NCI-H345 treated with DMSO at 0.1 percent for 48 hours (cell line): Measurements from ENCODE around the gene RGPD5.
"Not testable (repeated sequence)": the region's sequence is repeated elsewhere in the genome, so short reads cannot be mapped to it uniquely, and the experiment has no call there.

ENCODE experiments used
- DNase-seq: peaks from one replicate; lab custom pipeline; 2025; ENCODE audit not compliant: unreplicated experiment; lab: John Stamatoyannopoulos, UW

The RGPD5 gene

DNA sequence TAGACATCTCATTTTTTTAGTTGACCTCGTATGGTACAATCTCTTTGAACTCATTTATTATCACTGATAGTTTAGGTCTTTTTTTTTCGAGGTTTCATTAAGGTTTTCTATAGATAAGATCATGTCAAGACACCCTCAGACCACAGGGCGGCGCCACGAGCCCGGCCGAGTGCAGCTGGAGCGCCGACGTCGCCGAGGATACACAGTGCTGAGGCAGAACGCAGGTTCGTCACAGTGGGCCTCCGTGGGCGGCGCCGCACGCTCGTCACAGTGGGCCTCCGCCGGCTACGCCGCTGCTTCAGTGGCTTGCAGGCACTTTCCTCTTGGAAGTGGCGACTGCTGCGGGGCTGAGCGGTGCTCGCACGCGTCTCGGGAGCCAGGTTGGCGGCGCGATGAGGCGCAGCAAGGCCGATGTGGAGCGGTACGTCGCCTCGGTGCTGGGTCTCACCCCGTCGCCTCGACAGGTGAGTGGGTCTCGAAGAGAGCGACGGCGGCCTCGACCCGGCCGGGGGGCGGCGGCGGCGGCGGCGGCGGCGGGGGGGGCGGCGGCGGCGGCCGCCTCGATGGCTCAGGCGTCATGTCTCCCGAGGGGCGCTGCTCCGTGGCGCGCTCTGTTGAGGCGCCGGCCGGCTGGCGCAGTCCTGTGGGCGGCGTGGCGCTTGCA is at the start of gene RGPD5:
Gene RGPD5, plus strand, starts transcription at position 232 of the 664 bp plus-strand sequence. Its CDS starts 161 bp downstream, at position 393.
- DNase-seq, result not testable (repeated sequence)

DNA sequence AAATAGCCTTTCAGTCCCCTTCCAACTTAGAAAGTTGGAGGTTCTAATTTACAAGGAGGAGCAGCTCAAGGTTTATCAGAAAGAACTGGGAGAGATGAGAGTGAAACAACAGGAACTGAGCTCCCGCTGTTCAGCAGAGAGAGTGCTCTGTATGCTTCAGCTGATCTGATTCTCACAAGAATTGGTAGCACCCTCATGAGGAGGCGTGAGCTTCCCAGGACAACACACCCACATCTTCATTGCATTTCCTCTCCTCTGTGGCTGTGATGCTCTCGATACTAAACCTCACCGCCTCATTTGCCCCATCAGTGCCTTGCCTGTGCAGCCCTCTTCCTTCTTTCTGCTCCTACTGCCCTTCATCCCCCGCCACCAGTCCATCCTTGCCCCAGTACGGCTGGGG is 42.5 kb upstream of the RGPD5 start:
- not testable (repeated sequence) for DNase-seq

DNA sequence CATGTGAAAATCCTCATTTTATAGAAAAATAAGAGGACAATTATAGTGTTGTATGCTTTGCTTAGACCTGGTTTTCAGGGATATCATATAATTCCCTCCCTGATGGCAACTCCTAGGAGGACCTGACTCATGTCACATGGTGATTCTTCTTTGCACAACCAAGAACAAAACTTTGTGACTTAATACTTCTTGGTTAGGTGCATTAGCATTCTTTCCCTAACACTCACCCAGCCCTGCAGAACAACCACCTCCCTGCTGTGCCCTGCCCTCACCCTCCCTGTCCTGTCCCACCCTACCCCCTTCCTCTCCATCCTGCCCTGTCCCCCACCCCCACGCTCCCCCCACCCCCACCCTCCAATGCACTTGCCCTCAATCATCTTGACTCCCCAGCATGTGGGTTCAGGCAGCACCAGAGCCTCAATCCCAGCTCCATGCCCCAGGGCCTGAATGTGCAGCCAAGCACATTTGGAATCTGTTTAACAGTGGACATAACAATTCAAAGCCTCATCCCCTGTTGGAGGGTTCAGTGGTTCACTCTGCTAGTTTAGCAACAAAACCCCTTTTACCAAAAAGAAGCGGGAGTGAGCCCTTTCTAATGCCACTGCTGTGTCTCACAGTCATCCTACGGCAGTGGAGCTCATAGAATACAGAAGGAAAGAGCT is 36.8 kb upstream of the RGPD5 start:
- DNase-seq, result not testable (repeated sequence)

DNA sequence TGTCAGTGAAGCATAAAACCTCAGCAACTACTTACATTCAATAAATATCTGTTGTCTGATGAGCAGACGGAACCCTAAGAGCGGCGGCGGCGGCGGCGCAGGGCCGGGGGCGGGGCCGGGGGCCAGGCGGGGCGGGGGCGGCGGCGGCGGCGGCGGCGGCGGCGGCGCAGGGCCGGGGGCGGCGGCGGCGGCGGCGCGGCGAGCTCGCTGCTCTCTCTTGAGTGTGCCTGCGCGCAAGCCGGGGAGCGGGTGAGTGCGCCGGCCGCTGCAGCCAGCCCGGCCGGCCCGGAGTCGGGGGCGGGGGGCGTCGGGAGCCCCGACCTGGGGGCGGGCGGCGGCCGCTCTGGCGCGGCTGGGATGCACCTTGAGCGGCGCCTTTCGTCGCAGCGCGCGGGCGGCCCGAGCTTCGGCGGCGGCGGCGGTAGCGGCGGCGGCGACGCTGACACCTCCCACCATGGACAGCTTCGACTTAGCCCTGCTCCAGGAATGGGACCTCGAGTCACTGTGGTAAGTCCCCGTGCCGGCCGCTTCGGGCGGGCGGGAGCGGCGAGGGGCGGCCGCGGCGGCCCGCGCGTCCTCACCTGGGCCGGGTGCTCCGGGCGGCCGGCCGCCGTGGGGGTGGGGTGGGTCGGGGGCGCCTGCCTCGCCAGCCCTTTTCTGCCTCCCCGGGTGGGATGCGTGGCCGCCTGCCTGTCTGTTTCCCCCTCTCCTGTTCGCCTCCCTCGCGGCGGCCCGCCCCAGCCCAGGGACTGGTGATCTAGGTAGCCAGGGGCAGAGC is 33.7 kb upstream of the RGPD5 start:
- not testable (repeated sequence) for DNase-seq

DNA sequence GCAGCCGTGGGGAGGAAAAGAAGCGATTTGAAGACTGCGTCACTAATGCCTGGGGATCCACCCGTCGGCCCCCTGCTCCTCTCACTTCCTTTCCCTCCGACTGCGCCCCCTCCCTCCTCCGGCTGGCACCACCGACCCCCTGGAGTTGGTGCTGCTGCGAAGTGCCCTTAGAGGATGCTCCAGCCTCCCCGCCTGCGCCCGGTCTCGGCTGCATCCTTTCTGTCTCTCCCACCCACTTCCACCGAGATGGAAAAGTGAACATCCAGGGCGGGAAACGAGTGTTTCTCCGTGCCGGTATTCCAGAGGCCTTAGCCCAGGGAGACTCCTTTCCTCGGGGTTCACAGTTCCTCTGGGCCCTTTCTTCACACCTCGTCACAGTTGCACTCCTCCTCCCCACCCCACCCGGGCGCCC is 33.1 kb upstream of the RGPD5 start:
- DNase-seq, result not testable (repeated sequence)

DNA sequence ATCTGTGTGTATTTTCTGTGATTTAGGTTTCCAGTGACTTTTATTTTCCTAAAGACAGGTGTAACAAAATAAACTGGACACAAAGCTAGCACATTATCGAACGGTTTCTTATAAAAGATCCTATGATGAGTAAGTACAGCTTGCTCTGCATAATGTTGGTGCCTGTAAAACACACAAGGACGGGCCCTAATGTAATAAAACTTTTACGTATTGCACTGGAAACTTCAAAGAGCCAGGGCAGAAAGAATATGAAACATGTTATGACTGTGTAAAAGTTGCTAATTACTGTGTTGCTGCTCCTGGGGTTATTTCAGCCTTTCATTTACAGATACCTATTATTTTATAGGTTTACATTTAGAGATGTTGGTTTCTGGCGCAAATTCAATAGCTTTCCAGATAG is 32.1 kb upstream of the RGPD5 start:
- not testable (repeated sequence) for DNase-seq

DNA sequence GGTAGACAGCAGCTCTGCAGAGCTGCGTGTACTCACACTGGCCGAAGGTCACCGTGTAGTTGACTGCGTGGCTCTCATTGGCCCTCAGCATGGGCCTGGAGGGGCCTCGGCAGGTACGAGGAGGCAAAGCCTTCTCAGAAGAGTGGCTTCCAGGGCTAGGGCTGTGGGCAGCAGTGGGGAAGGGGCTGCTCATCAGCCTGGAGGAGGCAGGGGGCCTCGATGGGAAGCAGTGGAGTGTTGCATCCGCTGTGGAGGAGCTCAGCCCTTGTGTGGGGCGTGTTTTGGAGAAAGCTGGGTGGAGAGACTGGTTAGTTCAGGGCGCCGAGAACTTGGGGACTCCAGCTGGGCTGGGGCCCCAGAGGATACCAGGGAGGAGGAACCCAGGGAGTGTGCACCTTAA is 28.0 kb upstream of the RGPD5 start:
- DNase-seq, result not testable (repeated sequence)

DNA sequence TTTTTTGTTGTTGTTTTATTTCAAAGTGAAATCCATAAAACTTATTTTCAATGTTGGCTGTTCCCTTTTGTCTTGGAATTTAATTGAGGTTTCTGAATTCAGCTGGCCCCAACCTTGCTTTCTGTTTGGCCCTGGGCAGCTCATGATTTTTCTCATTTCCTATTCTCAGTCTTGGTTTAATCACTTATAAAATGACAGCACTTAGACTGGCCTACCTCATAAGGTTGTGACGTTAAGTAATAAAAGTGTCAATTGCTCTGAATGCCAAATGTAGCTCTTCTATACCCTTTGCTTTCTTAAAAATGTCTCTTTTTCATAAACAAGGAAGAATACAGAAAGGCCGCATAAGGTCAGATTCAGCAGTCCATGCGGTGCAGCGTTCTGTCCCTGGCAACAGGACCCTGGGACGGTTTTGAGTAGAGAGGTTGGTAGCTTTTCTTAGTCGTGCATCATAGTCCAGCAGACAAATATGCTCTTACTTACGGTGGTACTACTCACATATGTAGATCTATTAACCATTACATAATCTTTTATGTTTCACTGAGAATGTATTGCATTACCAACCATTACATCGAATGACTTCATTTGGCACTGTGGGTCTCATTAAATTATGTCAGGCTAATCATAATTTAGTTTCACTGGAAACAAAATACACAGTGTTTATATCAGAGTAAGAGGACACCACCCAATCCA is 27.1 kb upstream of the RGPD5 start:
- DNase-seq, result not testable (repeated sequence)

DNA sequence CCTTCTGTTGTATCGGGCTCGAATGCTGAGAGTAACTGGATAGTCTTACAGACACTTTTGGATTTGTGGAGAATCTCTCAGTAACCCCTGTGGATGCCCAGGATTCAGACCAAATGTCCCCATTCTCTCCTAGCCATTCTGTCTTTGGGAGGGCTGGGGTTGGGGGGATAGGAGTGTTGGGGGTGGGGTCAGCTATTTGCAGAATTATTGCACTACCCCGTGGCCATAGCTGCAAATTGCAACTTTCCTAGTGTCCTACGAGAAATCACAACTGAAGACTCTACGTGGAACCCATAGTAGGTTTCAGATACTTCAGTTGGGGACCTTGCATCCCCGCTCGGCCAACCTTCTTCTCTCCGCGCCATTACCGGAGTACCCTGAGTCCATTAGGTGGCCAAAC is 25.2 kb upstream of the RGPD5 start:
- DNase-seq, result not testable (repeated sequence)

DNA sequence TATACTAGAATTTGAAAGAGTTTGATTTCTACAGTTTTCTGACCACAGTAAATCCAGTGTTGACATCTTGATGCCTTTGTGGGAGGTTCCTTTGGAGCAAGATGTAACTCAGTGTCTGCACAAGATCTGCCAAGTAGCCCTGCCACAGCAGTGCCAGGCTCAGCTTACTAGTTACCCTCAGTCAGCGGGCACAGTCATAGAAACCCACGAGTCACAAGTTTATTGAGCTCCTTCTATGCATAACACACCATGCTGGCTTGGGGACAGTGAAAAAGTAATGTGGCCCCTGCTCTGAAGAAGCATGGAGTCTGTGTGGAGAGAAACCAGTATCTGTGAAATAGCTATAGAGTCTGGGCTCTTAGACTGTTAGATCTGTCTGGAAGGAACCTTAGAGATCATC is 15.0 kb upstream of the RGPD5 start:
- not testable (repeated sequence) for DNase-seq

DNA sequence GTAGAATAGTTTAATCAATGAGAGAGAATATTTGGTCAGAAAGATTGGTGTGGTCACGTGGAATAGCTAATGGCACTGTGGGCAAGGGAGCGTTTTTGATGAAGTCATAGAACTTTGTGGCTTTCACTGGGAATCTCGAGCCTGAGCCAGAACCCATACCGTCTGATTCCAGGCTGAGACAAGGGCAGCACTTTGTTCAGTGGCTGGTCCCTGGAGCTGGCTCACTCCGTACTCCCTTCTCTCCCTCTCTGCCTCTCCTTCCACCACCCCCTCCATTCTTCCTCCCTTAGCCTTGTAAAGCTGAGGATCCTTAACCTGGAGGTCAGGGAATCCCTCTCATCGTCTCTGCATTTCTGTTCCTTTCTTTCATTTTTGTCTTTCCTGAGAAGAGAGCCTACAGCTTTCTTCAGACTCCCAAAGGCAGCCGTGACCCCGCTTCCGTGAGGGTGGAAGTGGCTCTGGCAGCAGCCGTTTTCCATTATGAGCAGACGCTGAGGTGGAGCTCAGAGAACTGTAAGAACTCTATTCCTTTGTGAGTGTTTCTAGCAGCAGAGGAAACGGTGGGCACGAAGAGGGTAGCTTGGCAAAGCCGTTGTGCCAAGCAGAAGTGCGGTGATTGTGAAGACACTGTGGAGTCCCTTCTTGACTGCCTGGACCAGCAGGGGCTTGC is 12.8 kb upstream of the RGPD5 start:
- DNase-seq, result not testable (repeated sequence)

DNA sequence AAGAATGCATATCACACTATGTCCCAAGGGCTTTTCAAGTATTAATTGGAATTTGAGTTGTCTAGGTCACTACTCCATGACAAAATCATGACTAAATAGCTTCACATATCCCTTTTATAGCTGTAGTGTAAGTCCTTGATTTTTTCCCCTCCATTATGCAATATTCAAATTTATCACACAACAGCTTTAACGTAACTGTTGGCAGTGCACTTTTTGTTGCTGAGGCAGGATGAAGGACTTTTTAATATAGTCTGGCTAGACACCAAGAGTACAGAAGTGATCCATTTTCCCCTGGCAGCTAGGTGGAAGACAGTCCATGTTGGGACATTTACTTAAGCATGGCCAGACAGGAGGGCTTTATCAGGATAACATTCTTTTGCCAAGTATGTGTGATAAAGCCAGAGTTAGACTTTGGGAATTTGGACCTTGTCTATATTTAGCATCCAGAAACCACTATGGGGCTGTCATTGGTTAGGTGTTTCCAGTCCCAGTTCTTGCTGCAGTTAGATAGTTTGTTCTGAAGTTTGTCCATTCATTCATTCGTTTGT is 11.6 kb upstream of the RGPD5 start:
- not testable (repeated sequence) for DNase-seq

DNA sequence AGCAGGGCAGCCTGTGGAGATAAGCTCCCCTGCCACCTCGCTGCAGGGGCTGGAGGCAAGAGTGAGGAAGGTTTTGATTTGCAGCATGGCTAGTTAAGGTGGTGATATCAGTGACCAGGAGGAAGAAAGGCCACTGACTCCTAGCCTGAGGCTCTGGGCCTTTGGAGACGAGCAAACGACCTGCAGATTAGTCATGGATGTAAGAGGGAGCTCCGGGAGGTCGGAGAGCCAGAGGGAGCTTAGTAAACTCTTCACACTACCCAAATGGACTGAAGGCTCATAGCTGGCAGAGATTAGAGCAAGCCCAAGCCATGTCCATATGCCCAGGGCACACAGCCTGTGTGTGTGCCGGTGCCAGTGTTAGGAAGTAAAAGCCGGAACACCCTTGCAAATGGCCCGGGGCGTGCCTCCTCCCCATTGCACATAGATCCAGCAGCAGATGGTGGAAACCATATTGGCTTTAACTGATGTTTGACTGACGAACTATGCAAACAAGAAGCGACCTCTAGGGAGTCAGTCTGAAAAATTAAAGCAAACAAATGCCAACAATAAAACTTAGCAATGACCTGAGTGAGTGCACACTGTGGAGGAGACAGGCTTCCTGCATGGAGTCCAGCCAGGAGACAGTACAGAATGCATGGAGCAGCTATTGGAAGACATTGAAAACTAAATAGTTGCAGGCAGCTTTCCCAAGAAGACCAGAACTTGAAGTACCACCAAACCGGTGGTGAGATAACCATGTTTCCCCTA is 2.4 kb upstream of the RGPD5 start:
- DNase-seq, result not testable (repeated sequence)

DNA sequence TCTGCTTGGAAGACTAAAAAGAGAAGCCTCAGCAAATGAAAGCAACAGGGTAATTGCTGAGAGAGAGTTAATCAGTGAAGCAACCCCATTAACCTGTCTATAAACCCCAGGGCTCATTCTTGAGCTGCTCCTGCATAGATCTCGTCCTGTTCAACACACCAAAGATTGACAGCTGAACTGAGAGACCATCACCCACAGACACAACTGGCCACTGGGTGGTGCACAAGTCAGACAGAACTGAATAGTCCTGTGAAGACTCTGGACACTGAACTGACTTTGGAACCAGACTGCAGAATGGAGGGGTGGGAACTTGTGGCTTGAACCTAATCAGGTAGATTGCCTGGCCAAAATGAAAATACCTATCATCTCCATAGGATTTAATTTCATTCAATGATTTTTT is 1.4 kb upstream of the RGPD5 start:
- not testable (repeated sequence) for DNase-seq

DNA sequence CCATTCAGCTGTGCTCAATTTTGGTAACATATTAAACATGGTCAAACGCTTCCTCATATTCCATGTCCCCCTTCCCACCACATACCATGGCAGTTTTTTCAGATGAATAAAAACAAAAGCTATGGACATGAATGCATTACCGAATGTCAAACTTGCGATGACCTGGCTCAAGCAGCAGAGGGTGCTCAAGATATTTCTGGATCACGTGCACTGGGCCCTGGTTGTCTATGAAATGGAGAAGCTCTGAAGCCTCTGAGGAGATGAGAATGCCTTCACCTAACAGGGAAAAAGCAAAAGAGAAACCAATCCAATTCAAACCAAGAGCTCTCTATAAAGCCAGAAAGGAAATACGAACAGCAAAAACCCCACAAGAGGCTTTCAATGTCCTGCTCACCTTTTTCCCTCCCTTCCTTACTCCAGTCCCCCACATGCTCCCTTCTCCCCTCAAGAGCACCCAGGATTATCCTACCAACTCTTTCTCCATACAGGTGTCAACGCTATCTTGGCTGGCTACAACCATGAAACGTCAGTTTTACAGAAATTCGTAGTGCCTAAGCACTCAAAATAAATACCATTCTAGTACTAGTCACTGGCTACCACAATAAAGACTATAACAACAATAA is 77.1 kb downstream of the RGPD5 start:
- not testable (repeated sequence) for DNase-seq

DNA sequence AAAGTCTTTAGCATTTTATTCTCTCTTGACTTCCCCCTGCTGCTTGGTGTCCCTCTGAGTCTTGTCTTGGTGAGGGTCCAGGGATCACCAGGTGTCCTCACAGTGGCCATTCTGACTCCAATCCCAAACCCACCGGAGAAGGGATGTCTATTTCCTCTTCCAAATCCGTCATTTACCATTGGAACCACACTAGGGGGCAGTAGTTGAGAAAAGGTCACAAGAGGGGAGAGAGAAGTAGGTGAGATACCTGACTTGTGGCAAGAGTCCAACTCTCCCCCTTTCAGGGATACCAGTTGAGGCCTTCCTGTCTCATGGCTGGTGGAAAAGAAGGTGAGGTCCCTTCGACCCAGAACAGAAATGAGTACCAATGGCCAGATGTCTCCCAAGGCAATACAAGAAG is 82.5 kb downstream of the RGPD5 start:
- not testable (repeated sequence) for DNase-seq

DNA sequence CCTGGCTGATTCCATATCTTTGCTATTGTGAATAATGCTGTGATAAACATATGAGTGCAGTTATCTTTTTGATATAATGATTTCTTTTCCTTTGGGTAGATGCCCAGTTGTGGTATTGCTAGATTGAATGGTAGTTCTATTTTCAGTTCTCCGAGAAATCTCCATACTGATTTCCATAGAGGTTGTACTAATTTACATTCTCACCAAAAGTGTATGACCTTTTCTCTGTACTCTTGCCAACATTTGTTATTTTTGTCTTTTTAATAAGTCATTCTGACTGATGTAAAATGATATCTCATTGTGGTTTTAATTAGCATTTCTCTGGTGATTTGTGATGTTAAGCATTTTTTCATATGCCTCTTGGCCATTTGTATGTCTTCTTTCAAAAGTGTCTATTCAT is 88.0 kb downstream of the RGPD5 start:
- DNase-seq, result not testable (repeated sequence)

DNA sequence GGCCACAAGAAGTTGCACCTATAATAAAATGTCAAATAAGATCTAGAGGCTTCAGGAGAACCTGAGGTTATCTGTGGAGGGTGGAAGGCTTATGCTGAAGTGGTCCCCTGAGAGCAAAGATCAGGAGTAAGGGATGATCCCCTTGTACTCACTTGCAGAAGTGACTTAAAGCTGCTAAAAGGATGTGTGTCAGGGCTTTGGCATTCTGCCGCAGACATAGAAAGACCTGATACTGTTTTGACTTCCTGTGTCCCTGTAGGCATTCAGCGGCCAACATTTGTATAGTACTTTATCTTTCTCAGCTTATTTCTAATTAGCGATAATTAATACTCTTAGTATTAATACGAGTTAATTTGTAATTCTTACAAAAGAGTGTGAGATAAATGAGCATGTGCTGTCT is 94.3 kb downstream of the RGPD5 start:
- not testable (repeated sequence) for DNase-seq

DNA sequence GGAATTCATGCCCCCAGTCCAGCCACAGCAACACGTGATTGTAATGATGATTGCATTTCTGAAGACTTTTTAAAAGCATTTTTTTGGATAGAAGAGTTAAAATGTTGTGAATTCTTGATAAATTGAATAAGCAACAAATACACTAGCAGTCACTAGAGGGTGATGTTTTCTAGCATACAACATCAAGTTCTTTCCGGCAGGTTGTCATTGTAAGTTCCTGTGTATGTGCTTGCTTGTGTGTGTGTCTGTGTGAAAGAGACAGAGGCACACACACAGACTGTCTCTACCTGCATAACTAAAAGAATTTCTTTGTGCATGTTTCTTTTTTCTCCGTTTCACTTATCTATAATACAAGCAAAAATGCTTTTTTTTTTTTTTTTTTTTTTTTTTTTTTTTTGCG is 95.8 kb downstream of the RGPD5 start:
- DNase-seq, result not testable (repeated sequence)
